ENCODE data around the gene TEKT5. TPM values are rescaled to one million over a fixed set of nuclear protein-coding genes. Genes with fewer than 3 reads are reported as not detected.

The TEKT5 gene
- total RNA-seq, 4 donors from 2014 or later = 3.0 TPM; not detected in 3

GRCh38 chr16:10579965-10580882, 114.5 kb downstream of the TEKT5 start, which contains the start of gene EMP2:
EMP2 (minus strand) TSS chr16:10580598; CDS start chr16:10547617, 32,981 bp downstream.
- H3K4me1 ChIP-seq = peaks cover 18 to 45% of the 10 kb centered on the region in 2 donors
- WGBS, 2 donors = 0 to 1% methylated on average over 23 to 35 of the region's 91 CpGs
- H3K27ac ChIP-seq = peak within 1 kb of the TSS; percentile 79 to 87 (median 82)
- TF ChIP-seq POLR2A (IDR thresholded peaks at IDR 0.05) = peak; percentile 26 to 81
- TF ChIP-seq CTCF (IDR thresholded peaks at IDR 0.05) = peak in 5 of 6 experiments; percentile 5 to 56 (median 36)
- H3K27me3 ChIP-seq = no peaks in the 10 kb centered on the region
- intact Hi-C loops (cut with DNase I) = no loop called here
- DNase-seq = peak; percentile 72 to 73
- H3K36me3 ChIP-seq = no peaks in the 10 kb centered on the region
- no peaks in the 10 kb centered on the region for H3K9me3 ChIP-seq
- peak within 1 kb of the TSS; percentile 38 to 83 (median 71) for H3K4me3 ChIP-seq (replicated peaks in 1 of 3)

GRCh38 chr16:10579575-10579964, 115.2 kb downstream of the TEKT5 start:
- no peak for DNase-seq
- intact Hi-C loops (cut with DNase I) = no loop called here
- no peaks in the 10 kb centered on the region for H3K9me3 ChIP-seq
- H3K36me3 ChIP-seq = no peaks in the 10 kb centered on the region
- peaks cover 18 to 45% of the 10 kb centered on the region in 2 donors for H3K4me1 ChIP-seq
- H3K27me3 ChIP-seq = no peaks in the 10 kb centered on the region
- peak overlapping the region in 2 of 3 donors; percentile 71 to 83 for H3K4me3 ChIP-seq (replicated peaks in 1 of 3)
- H3K27ac ChIP-seq = peak overlapping the region; percentile 79 to 87 (median 82)
- TF ChIP-seq POLR2A (IDR thresholded peaks at IDR 0.05) (no peak), CTCF (IDR thresholded peaks at IDR 0.05) (no peak)
- WGBS, 2 donors = 4 to 5% methylated on average over 3 to 4 of the region's 6 CpGs

- Histone ChIP-seq H3K27ac (peak overlapping the region in 2 of 3 donors; percentile 25 to 47), H3K4me1 (peaks cover 18 to 45% of the 10 kb centered on the region in 2 donors), H3K36me3 (no peaks in the 10 kb centered on the region), H3K27me3 (no peaks in the 10 kb centered on the region), H3K4me3 (replicated peaks in 1 of 3) (peak overlapping the region in 1 of 3 donors; percentile 8), H3K9me3 (no peaks in the 10 kb centered on the region)
- intact Hi-C loops (cut with DNase I) = no loop called here
- peak; percentile 57 to 63 for DNase-seq
- 33 to 42% methylated on average over 19 to 20 of the region's 20 CpGs for WGBS, 2 donors
- TF ChIP-seq POLR2A (IDR thresholded peaks at IDR 0.05) (no peak), CTCF (IDR thresholded peaks at IDR 0.05) (peak in 1 of 6 experiments; percentile 10)
Measured at GRCh38 chr16:10578474-10579316, 116.0 kb downstream of the TEKT5 start.

Small RNA genes lying within 50 kb of the gene (small RNA-seq; reads per million reads assigned to genes)
- gene MTND4LP24 (not detected), gene MTND6P33 (not detected)

Other genes with a start within 250 kb of the TEKT5 start
- 10 to 100 TPM; 17.9 to 37.5 (median 23.1) TPM for gene EMP2, start 114.3 kb downstream of the TEKT5 start, total RNA-seq
- 10 to 100 TPM; 28.0 to 42.4 (median 33.6) TPM for gene NUBP1, start 48.9 kb upstream of the TEKT5 start, total RNA-seq
- gene TVP23A, start 123.9 kb upstream of the TEKT5 start, total RNA-seq = under 1 TPM in 2 of 4 donors, not detected in 2; 0.13 to 0.45 TPM
- 10 to 100 TPM in 2 of 4 donors, 1 to 10 TPM in 2; 1.8 to 14.3 (median 10.0) TPM for gene CIITA, start 182.3 kb upstream of the TEKT5 start, total RNA-seq
- 10 to 100 TPM; 66.5 to 89.2 (median 74.6) TPM for gene DEXI, start 247.5 kb upstream of the TEKT5 start, total RNA-seq
- gene CLEC16A, start 249.6 kb upstream of the TEKT5 start, total RNA-seq = 10 to 100 TPM; 29.5 to 58.8 (median 48.4) TPM